KBM-7 (cell line): ENCODE data around the gene MVB12B.

Source experiments
- DNase-seq: peaks from one replicate; pipeline ENCODE4 v3.0.0-alpha.2; 2015
- in situ Hi-C: fragments of 300-500 bp; cut with MboI; formaldehyde crosslinking; loops from 2 replicates; pipeline ENCODE4 v1.14.3; 2020; ENCODE audit warnings: low sequenced_read_pairs, low pct_unique_long_range_greater_than_20kb, mixed read lengths

Gene MVB12B

GRCh38 chr9:126436545-126437267 lies 110.1 kb downstream of the MVB12B start:
- DNase-seq = no peak
- in situ Hi-C loops = no loop called here

DNA sequence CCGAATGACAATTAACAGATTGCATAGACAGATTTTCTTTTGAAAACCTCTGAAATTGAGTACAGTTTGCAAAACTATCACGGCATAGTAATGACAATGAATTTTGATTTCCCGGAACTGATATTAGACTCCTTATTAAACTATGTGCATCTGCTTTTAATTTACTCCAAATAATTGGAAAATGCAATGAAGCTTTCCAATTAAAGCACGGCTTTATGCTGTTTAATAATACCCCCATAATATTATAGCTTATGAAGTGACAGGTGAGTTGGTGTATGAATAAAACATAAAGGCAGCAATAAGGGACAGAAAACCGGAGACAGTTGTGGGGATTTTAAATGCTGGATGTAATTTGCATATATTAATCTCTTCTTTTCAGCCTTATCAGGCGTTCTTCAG lies 110.6 kb downstream of the MVB12B start:
- no peak for DNase-seq
- in situ Hi-C loops = no loop called here

GRCh38 chr9:126437701-126438100 lies 111.1 kb downstream of the MVB12B start:
- in situ Hi-C loops = no loop called here
- DNase-seq = no peak

- no peak for DNase-seq
- in situ Hi-C loops = no loop called here
Observed at GRCh38 chr9:126438741-126439401, 112.2 kb downstream of the MVB12B start.

GRCh38 chr9:126439402-126439765 lies 112.8 kb downstream of the MVB12B start:
- DNase-seq = no peak
- in situ Hi-C loops = no loop called here

- in situ Hi-C loops = no loop called here
- no peak for DNase-seq
Observed at GRCh38 chr9:126439883-126440653, 113.4 kb downstream of the MVB12B start.

GRCh38 chr9:126440940-126441339 lies 114.3 kb downstream of the MVB12B start:
- DNase-seq = no peak
- in situ Hi-C loops = no loop called here

GRCh38 chr9:126442636-126443035 lies 116.0 kb downstream of the MVB12B start:
- in situ Hi-C loops = no loop called here

GRCh38 chr9:126443144-126443543 lies 116.5 kb downstream of the MVB12B start:
- in situ Hi-C loops = no loop called here

More at GRCh38 chr9:126442636-126443035, 116.0 kb downstream of the MVB12B start:
- DNase-seq = no peak

GRCh38 chr9:126448136-126448535 lies 121.5 kb downstream of the MVB12B start:
- in situ Hi-C loops = no loop called here
- no peak for DNase-seq

More at GRCh38 chr9:126443144-126443543, 116.5 kb downstream of the MVB12B start:
- DNase-seq = no peak

DNA sequence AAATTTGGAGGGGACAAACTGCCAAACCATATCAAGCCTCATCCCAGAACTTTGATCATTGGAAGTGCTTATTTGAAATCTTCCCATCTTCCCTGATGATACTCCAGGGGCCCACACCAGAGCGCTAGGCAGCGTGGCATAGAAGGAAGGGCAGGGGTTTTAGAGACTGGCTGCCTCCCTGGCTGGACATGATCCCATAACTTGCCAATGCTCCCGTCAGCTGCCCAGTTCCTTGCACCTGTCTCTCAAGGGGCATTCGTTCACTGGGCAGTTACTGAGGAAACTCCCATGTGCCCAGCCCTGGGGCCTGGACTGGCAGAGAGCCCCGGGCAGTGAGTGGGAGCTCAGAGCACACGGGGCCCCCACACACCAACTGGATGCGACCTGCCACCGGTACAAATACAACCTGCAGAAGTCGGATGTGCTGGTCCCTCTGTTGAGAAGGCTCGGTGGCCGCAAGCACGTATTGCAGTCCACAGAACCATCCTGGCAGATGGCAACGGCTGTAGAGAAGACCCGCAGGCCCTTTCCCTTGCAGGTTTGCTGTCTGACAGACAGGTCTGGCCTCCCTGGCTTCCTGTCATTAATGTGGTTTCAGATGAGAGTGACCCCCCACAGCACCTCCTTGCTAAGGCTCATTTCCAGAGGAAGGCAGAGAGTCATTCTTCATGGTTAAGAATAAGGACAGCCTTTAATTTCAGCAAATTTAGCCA lies 122.4 kb downstream of the MVB12B start:
- in situ Hi-C loops = no loop called here

GRCh38 chr9:126449725-126450667 lies 123.4 kb downstream of the MVB12B start:
- in situ Hi-C loops = no loop called here
- no peak for DNase-seq

More for the DNA sequence above, 122.4 kb downstream of the MVB12B start:
- DNase-seq = no peak

- in situ Hi-C loops = no loop called here
- DNase-seq = no peak
Observed at GRCh38 chr9:126450668-126451205, 124.1 kb downstream of the MVB12B start.

DNA sequence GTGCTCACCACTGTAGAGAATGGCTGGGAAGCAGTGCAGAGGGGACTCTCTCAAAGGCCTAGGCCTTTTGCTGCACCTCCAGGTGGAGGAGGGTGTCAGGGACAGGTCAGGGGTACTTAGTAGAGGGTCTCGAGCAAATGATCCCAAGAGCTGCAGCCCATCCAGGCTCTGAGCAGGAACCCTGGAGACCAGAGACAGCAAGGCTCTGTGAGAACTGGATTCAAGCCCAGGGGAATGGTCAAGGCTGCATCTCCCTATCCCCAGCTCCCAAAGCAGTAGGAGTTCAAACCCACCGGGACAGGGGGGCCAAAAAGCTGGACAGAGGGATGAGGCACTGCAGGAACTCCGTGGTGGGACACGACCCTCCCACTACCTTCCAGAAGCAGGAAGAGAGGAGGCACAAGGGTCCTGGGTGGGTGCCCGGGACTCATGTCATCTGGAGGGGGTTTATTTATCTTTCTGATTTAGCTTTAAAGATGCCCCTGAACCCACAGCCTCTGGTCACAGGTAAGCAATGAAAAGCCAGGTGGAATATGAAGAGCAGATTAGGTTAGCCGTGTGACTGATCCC lies 124.8 kb downstream of the MVB12B start:
- no peak for DNase-seq
- in situ Hi-C loops = no loop called here

DNA sequence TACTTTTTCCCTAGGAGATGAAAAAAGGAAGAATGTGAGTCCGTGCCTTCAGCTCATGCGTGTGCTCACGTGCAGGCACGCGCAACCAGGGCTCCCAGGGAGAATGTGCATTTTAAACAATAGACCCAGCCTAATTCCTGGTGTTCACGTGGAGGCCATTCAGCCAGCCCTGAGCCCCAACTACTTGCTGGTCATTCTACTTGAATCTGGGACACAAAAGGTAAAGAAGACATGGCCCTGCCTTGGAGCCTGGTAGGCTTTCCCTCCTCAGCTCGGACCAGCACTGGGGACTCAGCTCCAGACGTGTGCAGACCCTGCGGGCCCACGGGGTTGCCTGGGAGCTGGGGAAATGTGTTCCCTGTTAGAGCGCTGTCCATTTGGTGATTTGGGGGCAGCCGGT lies 125.5 kb downstream of the MVB12B start:
- in situ Hi-C loops = no loop called here
- no peak for DNase-seq

- in situ Hi-C loops = no loop called here
- no peak for DNase-seq
Observed at GRCh38 chr9:126453156-126453963, 126.7 kb downstream of the MVB12B start.

- in situ Hi-C loops = no loop called here
- no peak for DNase-seq
Observed at GRCh38 chr9:126454215-126454614, 127.6 kb downstream of the MVB12B start.
